Spleen (tissue), 11 donors: ENCODE results near the gene GPR107. TPM values are rescaled to one million over a fixed set of nuclear protein-coding genes. Genes with fewer than 3 reads are reported as not detected.

Experiments used
- DNase-seq: peaks from one replicate; pipeline ENCODE4 v3.0.0-alpha.2; 2020
- H3K27ac ChIP-seq, 8 donors: fragments of 200-600 bp; sonication (generic) in 7 of 8; 1 replicate in 4 of 8; 2 replicates in 4 of 8; pipeline versions ENCODE4 v1.5.0 to v1.8.0; 2016 to 2021; ENCODE audit warnings: inconsistent platforms in 4 of 8, mild to moderate bottlenecking in 4 of 8, moderate library complexity in 1 of 8
- H3K27me3 ChIP-seq, 7 donors: fragments of 200-600 bp; sonication (generic) in 6 of 7; replicated peaks in 1 of 7; 1 replicate in 4 of 7; 2 replicates in 3 of 7; pipeline versions ENCODE4 v1.5.0 to v1.8.0; 2016 to 2021; ENCODE audit warnings: inconsistent platforms in 3 of 7, mild to moderate bottlenecking in 1 of 7
- H3K36me3 ChIP-seq, 6 donors: fragments of 200-600 bp; sonication (generic) in 5 of 6; 1 replicate in 4 of 6; 2 replicates in 2 of 6; pipeline versions ENCODE4 v1.5.0 to v1.8.0; 2016 to 2021; ENCODE audit warnings: inconsistent platforms in 2 of 6
- H3K4me1 ChIP-seq, 6 donors: fragments of 200-600 bp; sonication (generic) in 5 of 6; 1 replicate in 3 of 6; 2 replicates in 3 of 6; pipeline versions ENCODE4 v1.5.0 to v1.8.0; 2016 to 2021; ENCODE audit warnings: inconsistent platforms in 3 of 6
- H3K4me3 ChIP-seq, 8 donors: fragments of 200-600 bp; sonication (generic) in 7 of 8; 1 replicate in 4 of 8; 2 replicates in 4 of 8; pipeline versions ENCODE4 v1.5.0 to v1.8.0; 2016 to 2021; ENCODE audit warnings: inconsistent platforms in 4 of 8, mild to moderate bottlenecking in 4 of 8, moderate library complexity in 2 of 8
- H3K9me3 ChIP-seq, 8 donors: fragments of 200-600 bp; sonication (generic) in 7 of 8; 1 replicate in 4 of 8; 2 replicates in 4 of 8; pipeline versions ENCODE4 v1.5.0 to v1.8.0; 2016 to 2021; ENCODE audit warnings: inconsistent platforms in 4 of 8
- CTCF ChIP-seq, 11 experiments: fragments of 200-600 bp in 7 of 11; fragments of 450-650 bp in 4 of 11; sonication (generic) in 4 of 11; IDR thresholded peaks in 8 of 11; conservative IDR thresholded peaks in 3 of 11; 1 replicate in 7 of 11; 2 replicates in 4 of 11; pipeline versions ENCODE4 v1.4.0 to v1.8.0; 2016 to 2021; ENCODE audit warnings: antibody characterized with exemption in 11 of 11, inconsistent platforms in 4 of 11, mild to moderate bottlenecking in 1 of 11
- POLR2A ChIP-seq, 3 donors: fragments of 450-650 bp; IDR thresholded peaks; one replicate each; pipeline ENCODE4 v1.5.1; 2017; ENCODE audit warnings: antibody characterized with exemption in 3 of 3, mild to moderate bottlenecking in 1 of 3
- POLR2AphosphoS5 ChIP-seq, 3 donors: sonication (generic); formaldehyde crosslinking; IDR thresholded peaks; one replicate each; pipeline ENCODE4 v1.5.1; 2017; ENCODE audit warnings: antibody characterized with exemption in 3 of 3
- WGBS, 5 donors: extraction: QIAGEN DNeasy Blood & Tissue Kit in 3 of 5; methylation state at CpG; one replicate each; pipeline versions ENCODE4 v1.1.5 to v1.1.7; 2013 to 2018; 5-methylcytosine and 5-hydroxymethylcytosine counted together
- intact Hi-C: fragments of 100-400 bp; cut with DNase I; formaldehyde crosslinking; loops from one replicate; pipeline ENCODE4 v1.15.0; 2023; ENCODE audit warnings: low total_unique reads
- polyA plus RNA-seq, 3 donors: library from polyadenylated mRNA; stranded (reverse); fragments of 200-250 nt; gene quantifications; one replicate each; pipeline ENCODE4 v1.2.1, GENCODE V29; 2013
- total RNA-seq, 7 donors: library from RNA; depleted of rRNA in 3 of 7; stranded (reverse); fragments of >200 nt in 3 of 7; fragmentation: NEBNext Ultra II Directional in 4 of 7; extraction: Animal tissue kit (Norgen Biotek cat#: 25700) in 4 of 7; gene quantifications; one replicate each; pipeline versions ENCODE4 v1.1.0 to v1.2.1, GENCODE V29; 2016 to 2021
- donor health status: healthy with polysubstance abuse.
- donor health status: DM: no; HTN: no; CAD: no; lungs with moderate emphysema.
- donor health status: DM: no; HTN: no; CAD: no.
- donor health status: Bipolar disorder and iron deficiency.
- donor health status: healthy.
- donor health status: DM: no; HTN: no; CAD: no.
- donor health status: DM: yes; HTN: yes; CAD: no.

Gene GPR107
- total and polyA plus RNA-seq, 10 donors = 3.9 to 42.8 (median 28.3) TPM

GRCh38 chr9:130172858-130173665 is 119.4 kb downstream of the GPR107 start:
- no peaks in the 10 kb centered on the region for H3K9me3 ChIP-seq
- TF ChIP-seq CTCF (IDR thresholded peaks at IDR 0.05 in 8 of 11, conservative IDR thresholded peaks at IDR 0.05 in 3 of 11) (no peak), POLR2A (IDR thresholded peaks at IDR 0.05) (no peak), POLR2AphosphoS5 (IDR thresholded peaks at IDR 0.05) (no peak)
- no peaks in the 10 kb centered on the region for H3K36me3 ChIP-seq
- H3K27me3 ChIP-seq = peaks cover 0 to 51% (median 22%) of the 10 kb centered on the region in 7 donors
- peaks cover 0 to 19% (median 14%) of the 10 kb centered on the region in 6 donors for H3K4me1 ChIP-seq
- H3K27ac ChIP-seq = no peak overlapping the region
- H3K4me3 ChIP-seq = peak overlapping the region in 5 of 8 donors; percentile 23 to 66 (median 39)
- intact Hi-C loops = no loop called here
- DNase-seq = no peak
- WGBS, 5 donors = 2 to 6% (median 4%) methylated on average over 8 to 56 of the region's 57 CpGs

DNA sequence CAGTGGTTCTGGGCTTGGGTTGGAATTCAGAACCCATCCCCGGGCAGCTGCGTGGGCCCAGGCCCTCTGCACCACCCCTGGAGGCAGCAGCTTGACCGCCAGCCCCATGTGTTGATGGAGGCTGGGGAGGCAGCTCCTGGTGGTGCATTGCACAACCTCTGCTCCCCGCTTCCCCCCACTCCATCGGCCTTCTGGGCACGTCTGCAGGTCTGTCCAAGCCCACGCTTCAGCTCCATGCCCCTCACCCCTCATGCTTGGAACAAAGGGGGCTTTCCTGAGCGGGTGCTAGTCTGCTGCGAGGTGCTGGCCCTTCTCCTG is 119.9 kb downstream of the GPR107 start:
- WGBS, 5 donors = 61 to 88% (median 79%) methylated on average over 3 to 9 of the region's 9 CpGs
- H3K9me3 ChIP-seq = no peaks in the 10 kb centered on the region
- intact Hi-C loops = no loop called here
- H3K27ac ChIP-seq = no peak overlapping the region
- no peak for DNase-seq
- peaks cover 0 to 19% (median 14%) of the 10 kb centered on the region in 6 donors for H3K4me1 ChIP-seq
- TF ChIP-seq POLR2AphosphoS5 (IDR thresholded peaks at IDR 0.05) (no peak), CTCF (IDR thresholded peaks at IDR 0.05 in 8 of 11, conservative IDR thresholded peaks at IDR 0.05 in 3 of 11) (no peak), POLR2A (IDR thresholded peaks at IDR 0.05) (no peak)
- H3K27me3 ChIP-seq = peaks cover 0 to 51% (median 22%) of the 10 kb centered on the region in 7 donors
- H3K36me3 ChIP-seq = no peaks in the 10 kb centered on the region
- H3K4me3 ChIP-seq = peak overlapping the region in 2 of 8 donors; percentile 42 to 66

DNA sequence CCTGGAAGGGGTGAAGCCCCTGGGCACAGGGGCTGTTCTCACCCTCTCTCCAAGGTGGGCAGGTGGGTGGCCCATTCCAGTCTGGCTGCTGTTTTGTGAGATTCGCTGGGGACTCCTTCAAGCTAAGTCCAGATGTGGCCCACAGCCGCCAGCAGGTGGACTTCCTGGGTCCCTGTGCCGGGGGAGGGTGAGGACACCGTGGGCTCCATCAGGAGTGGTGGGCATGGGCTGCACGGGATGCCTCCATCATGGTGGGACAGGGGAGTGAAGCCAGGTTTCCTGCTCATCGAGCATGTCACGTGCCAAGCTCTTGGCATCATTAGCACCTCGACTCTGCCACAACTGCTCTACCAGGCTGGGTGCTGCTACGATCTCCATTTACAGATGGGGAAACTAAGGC is 120.3 kb downstream of the GPR107 start:
- Histone ChIP-seq H3K27me3 (peaks cover 0 to 51% (median 22%) of the 10 kb centered on the region in 7 donors), H3K27ac (no peak overlapping the region), H3K4me1 (peaks cover 0 to 19% (median 14%) of the 10 kb centered on the region in 6 donors), H3K36me3 (no peaks in the 10 kb centered on the region), H3K4me3 (no peak overlapping the region), H3K9me3 (no peaks in the 10 kb centered on the region)
- intact Hi-C loops = no loop called here
- DNase-seq = no peak
- TF ChIP-seq CTCF (IDR thresholded peaks at IDR 0.05 in 8 of 11, conservative IDR thresholded peaks at IDR 0.05 in 3 of 11) (no peak), POLR2A (IDR thresholded peaks at IDR 0.05) (no peak), POLR2AphosphoS5 (IDR thresholded peaks at IDR 0.05) (no peak)
- WGBS, 5 donors = 87 to 96% (median 94%) methylated on average over 7 to 9 of the region's 9 CpGs

- DNase-seq = no peak
- TF ChIP-seq CTCF (IDR thresholded peaks at IDR 0.05 in 8 of 11, conservative IDR thresholded peaks at IDR 0.05 in 3 of 11) (no peak), POLR2AphosphoS5 (IDR thresholded peaks at IDR 0.05) (no peak)
- H3K4me1 ChIP-seq = peaks cover 0 to 19% (median 14%) of the 10 kb centered on the region in 6 donors
- no peaks in the 10 kb centered on the region for H3K9me3 ChIP-seq
- intact Hi-C loops = no loop called here
- no peak overlapping the region for H3K27ac ChIP-seq
- no peak overlapping the region for H3K4me3 ChIP-seq
- H3K36me3 ChIP-seq = no peaks in the 10 kb centered on the region
- H3K27me3 ChIP-seq = peaks cover 0 to 48% (median 22%) of the 10 kb centered on the region in 7 donors
- 83 to 94% (median 90%) methylated on average over 8 of the region's 8 CpGs for WGBS, 5 donors
Measured at GRCh38 chr9:130174920-130175321, 121.2 kb downstream of the GPR107 start.
